BJ (cell line): ENCODE data around the gene C19orf81. TPM values are rescaled to one million over a fixed set of nuclear protein-coding genes. Genes with fewer than 3 reads are reported as not detected.

Experiments
- CTCF ChIA-PET: fragments of 350-600 bp; formaldehyde crosslinking; extraction: SDS; loops from one replicate; lab custom pipeline; 2021; ENCODE audit warnings: antibody characterized with exemption, inconsistent platforms; lab: Yijun Ruan, JAX
- POLR2A ChIA-PET: fragments of 300-600 bp; sonication (Branson Sonifier 250); formaldehyde crosslinking; extraction: SDS; loops from one replicate; lab custom pipeline; 2021; ENCODE audit warnings: antibody characterized with exemption; lab: Charles Lee
- DNase-seq: peaks from one replicate; pipeline ENCODE4 v3.0.0-alpha.2; 2011; ENCODE audit warnings: low read depth
- H3K27me3 ChIP-seq: 2 replicates; pipeline ENCODE4 v1.6.0; 2011; ENCODE audit warnings: low read length; ENCODE audit not compliant: control insufficient read depth, insufficient read depth
- H3K36me3 ChIP-seq: 2 replicates; pipeline ENCODE4 v1.5.1; 2011; ENCODE audit warnings: low read length; ENCODE audit not compliant: control insufficient read depth, insufficient read depth
- H3K4me3 ChIP-seq: 2 replicates; pipeline ENCODE4 v1.5.1; 2011; ENCODE audit warnings: low read depth, mild to moderate bottlenecking, control low read depth, low read length
- polyA plus RNA-seq: library from polyadenylated mRNA; depleted of rRNA; stranded (reverse); fragments of >200 nt; gene quantifications from 2 replicates; pipeline ENCODE4 v1.2.3, GENCODE V29; 2011
- TF ChIP-seq, protein P1 (sequence below): IDR thresholded peaks from 2 replicates; pipeline ENCODE4 v1.5.1; 2011; ENCODE audit warnings: low read depth, mild to moderate bottlenecking, control low read depth, inconsistent platforms, low read length, moderate library complexity; ENCODE audit not compliant: insufficient read depth

The C19orf81 gene
- polyA plus RNA-seq, 1 experiment, result 0.47 TPM

DNA sequence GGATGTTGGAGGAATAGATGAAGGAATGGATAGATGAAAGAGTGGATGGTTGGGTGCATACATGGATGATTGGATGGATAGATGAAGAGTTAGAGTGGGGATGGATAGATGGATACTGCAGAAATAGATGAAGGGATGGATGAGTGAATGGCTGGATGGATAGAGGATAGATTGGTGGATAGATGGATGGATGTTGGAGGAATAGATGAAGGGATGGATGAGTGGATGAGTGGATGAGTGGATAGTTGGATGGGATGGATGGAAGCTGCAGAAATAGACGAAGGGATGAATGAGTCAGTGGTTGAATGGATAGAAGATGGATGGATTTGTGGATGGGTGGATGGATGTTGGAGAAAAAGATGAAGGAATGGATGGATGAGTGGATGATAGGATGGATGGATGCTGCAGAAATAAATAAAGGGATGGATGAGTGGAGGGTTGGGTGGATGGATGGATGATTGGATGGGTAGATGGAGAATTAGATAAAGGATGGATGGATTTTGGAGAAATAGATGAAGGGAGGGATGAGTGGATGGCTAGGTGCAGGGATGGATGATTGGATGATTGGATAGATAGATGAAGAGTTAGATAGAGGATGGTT is 4.8 kb upstream of the C19orf81 start:
- ChIA-PET CTCF (interaction anchor here (0.9 kb wide), 1 partner anchor 25 kb away, joined by 3 read pairs; no protein-coding TSS in a partner anchor), POLR2A (no interaction called here)
- Histone ChIP-seq H3K4me3 (no peak overlapping the region), H3K27me3 (peaks cover 5% of the 10 kb centered on the region), H3K36me3 (no peaks in the 10 kb centered on the region)
- TF ChIP-seq, protein P1, sequence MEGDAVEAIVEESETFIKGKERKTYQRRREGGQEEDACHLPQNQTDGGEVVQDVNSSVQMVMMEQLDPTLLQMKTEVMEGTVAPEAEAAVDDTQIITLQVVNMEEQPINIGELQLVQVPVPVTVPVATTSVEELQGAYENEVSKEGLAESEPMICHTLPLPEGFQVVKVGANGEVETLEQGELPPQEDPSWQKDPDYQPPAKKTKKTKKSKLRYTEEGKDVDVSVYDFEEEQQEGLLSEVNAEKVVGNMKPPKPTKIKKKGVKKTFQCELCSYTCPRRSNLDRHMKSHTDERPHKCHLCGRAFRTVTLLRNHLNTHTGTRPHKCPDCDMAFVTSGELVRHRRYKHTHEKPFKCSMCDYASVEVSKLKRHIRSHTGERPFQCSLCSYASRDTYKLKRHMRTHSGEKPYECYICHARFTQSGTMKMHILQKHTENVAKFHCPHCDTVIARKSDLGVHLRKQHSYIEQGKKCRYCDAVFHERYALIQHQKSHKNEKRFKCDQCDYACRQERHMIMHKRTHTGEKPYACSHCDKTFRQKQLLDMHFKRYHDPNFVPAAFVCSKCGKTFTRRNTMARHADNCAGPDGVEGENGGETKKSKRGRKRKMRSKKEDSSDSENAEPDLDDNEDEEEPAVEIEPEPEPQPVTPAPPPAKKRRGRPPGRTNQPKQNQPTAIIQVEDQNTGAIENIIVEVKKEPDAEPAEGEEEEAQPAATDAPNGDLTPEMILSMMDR, result no peak
- DNase-seq, result no peak

- TF ChIP-seq, protein P1, result no peak
- no peak for DNase-seq
- CTCF ChIA-PET, result no interaction called here
- POLR2A ChIA-PET, result no interaction called here
- no peaks in the 10 kb centered on the region for H3K36me3 ChIP-seq
- H3K27me3 ChIP-seq, result peaks cover under 1% of the 10 kb centered on the region; the same call in 1 of the 2 replicates
- no peak overlapping the region for H3K4me3 ChIP-seq
These were observed 4.1 kb upstream of the C19orf81 start for GRCh38 chr19:50645107-50645506.

- no peaks in the 10 kb centered on the region for H3K36me3 ChIP-seq
- ChIA-PET POLR2A (no interaction called here), CTCF (no interaction called here)
- H3K27me3 ChIP-seq, result no peaks in the 10 kb centered on the region; the same call in 1 of the 2 replicates
- TF ChIP-seq, protein P1, result no peak
- H3K4me3 ChIP-seq, result no peak overlapping the region
- DNase-seq, result no peak
These were observed 3.0 kb upstream of the C19orf81 start for GRCh38 chr19:50646074-50646807.

DNA sequence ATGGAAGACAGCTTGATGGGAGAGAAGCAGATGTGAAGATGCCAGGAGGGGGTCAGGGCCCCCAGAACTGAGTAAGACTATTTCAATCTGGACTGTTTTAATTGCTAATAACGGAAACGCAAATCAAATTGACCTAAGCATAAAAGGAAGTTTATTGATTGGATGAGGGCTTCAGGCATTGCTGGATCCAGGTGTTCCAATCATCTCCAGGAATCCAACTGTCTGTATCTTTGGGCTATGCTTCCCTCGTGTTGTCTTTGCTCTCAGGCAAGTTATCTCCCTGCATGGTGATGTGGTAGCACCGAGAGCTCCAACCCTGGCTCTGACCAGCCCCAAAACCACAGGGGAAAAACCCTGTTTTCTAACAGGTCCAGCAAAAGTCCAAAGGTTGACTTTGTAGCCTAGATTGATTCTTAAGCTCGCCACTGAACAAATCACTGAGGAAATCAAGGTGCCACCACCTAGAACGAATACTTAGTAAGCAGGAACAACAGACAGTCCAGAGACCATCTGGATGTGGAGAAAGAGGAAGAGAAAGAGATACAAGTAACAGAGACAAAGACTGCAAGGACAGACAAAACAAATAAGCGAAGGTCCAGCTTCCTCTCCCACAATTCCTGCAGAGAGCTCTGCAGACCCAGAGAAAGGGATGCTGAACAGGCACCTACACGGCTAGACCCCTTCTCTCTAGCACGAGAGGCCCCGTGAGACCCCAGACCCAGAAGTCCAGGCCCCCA is 1.2 kb upstream of the C19orf81 start:
- TF ChIP-seq, protein P1, result no peak
- CTCF ChIA-PET, result interaction anchor here (0.6 kb wide), 1 partner anchor 55 kb away, joined by 3 read pairs; no protein-coding TSS in a partner anchor
- peaks cover 1% of the 10 kb centered on the region; the same call in 1 of the 2 replicates for H3K27me3 ChIP-seq
- DNase-seq, result no peak
- POLR2A ChIA-PET, result no interaction called here
- H3K4me3 ChIP-seq, result no peak overlapping the region
- H3K36me3 ChIP-seq, result no peaks in the 10 kb centered on the region

- POLR2A ChIA-PET, result no interaction called here
- TF ChIP-seq, protein P1, result no peak
- peaks cover 1% of the 10 kb centered on the region; the same call in 1 of the 2 replicates for H3K27me3 ChIP-seq
- no peaks in the 10 kb centered on the region for H3K36me3 ChIP-seq
- DNase-seq, result no peak
- CTCF ChIA-PET, result interaction anchor here (0.6 kb wide), 1 partner anchor 55 kb away, joined by 3 read pairs; no protein-coding TSS in a partner anchor
- no peak overlapping the region for H3K4me3 ChIP-seq
These were observed 586 bp upstream of the C19orf81 start for GRCh38 chr19:50648659-50649058.
